ENCODE data around the gene POLE4. TPM values are rescaled to one million over a fixed set of nuclear protein-coding genes. Genes with fewer than 3 reads are reported as not detected.

POLE4 gene
- total RNA-seq, 1 donor = 20.7 TPM

Other genes starting within 250 kb of the POLE4 start
- 15.1 and 31.2 TPM in 2 replicates for gene HK2, start 124.5 kb upstream of the POLE4 start, total RNA-seq
- under 0.01 TPM in 1 of 2 replicates, not detected in the other for gene TACR1, start 240.9 kb downstream of the POLE4 start, total RNA-seq